ENCODE data around the gene PIGS.

Gene PIGS

GRCh38 chr17:28544402-28545140, 26.8 kb downstream of the PIGS start:
- no peak overlapping the region for H3K4me3 ChIP-seq (ENCODE audit: low read depth, low read length)
- TF ChIP-seq, protein P1, sequence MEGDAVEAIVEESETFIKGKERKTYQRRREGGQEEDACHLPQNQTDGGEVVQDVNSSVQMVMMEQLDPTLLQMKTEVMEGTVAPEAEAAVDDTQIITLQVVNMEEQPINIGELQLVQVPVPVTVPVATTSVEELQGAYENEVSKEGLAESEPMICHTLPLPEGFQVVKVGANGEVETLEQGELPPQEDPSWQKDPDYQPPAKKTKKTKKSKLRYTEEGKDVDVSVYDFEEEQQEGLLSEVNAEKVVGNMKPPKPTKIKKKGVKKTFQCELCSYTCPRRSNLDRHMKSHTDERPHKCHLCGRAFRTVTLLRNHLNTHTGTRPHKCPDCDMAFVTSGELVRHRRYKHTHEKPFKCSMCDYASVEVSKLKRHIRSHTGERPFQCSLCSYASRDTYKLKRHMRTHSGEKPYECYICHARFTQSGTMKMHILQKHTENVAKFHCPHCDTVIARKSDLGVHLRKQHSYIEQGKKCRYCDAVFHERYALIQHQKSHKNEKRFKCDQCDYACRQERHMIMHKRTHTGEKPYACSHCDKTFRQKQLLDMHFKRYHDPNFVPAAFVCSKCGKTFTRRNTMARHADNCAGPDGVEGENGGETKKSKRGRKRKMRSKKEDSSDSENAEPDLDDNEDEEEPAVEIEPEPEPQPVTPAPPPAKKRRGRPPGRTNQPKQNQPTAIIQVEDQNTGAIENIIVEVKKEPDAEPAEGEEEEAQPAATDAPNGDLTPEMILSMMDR (IDR thresholded peaks at IDR 0.05; ENCODE audit: borderline replicate concordance, insufficient read depth, low read depth, low read length), result no peak

DNA sequence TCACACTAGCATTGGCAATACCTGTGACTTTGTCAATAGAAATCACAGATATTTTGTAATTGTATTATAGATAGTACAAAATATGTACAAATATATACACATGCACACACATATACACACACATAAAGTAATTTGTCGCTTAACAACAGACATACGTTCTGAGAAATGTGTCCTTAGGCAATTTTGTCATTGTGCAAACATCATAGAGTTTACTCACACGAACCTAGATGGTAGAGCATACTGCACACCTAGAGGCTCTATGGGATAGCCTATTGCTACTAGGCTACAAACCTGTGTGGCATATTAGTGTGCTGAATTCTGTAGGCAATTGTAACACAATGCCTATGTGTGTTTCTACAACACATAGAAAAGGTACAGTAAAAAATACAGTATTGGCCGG, 29.9 kb downstream of the PIGS start:
- TF ChIP-seq, protein P1 (IDR thresholded peaks at IDR 0.05; ENCODE audit: borderline replicate concordance, insufficient read depth, low read depth, low read length), result no peak
- no peak overlapping the region for H3K4me3 ChIP-seq (ENCODE audit: low read depth, low read length)

- H3K4me3 ChIP-seq (ENCODE audit: low read depth, low read length), result no peak overlapping the region
- TF ChIP-seq, protein P1 (IDR thresholded peaks at IDR 0.05; ENCODE audit: borderline replicate concordance, insufficient read depth, low read depth, low read length), result no peak
Measured at GRCh38 chr17:28540231-28540630, 31.1 kb downstream of the PIGS start.

- TF ChIP-seq, protein P1 (IDR thresholded peaks at IDR 0.05; ENCODE audit: borderline replicate concordance, insufficient read depth, low read depth, low read length), result no peak
- no peak overlapping the region for H3K4me3 ChIP-seq (ENCODE audit: low read depth, low read length)
Measured at GRCh38 chr17:28538296-28538895, 32.9 kb downstream of the PIGS start.

GRCh38 chr17:28537219-28537610, 34.1 kb downstream of the PIGS start:
- TF ChIP-seq, protein P1 (IDR thresholded peaks at IDR 0.05; ENCODE audit: borderline replicate concordance, insufficient read depth, low read depth, low read length), result no peak

DNA sequence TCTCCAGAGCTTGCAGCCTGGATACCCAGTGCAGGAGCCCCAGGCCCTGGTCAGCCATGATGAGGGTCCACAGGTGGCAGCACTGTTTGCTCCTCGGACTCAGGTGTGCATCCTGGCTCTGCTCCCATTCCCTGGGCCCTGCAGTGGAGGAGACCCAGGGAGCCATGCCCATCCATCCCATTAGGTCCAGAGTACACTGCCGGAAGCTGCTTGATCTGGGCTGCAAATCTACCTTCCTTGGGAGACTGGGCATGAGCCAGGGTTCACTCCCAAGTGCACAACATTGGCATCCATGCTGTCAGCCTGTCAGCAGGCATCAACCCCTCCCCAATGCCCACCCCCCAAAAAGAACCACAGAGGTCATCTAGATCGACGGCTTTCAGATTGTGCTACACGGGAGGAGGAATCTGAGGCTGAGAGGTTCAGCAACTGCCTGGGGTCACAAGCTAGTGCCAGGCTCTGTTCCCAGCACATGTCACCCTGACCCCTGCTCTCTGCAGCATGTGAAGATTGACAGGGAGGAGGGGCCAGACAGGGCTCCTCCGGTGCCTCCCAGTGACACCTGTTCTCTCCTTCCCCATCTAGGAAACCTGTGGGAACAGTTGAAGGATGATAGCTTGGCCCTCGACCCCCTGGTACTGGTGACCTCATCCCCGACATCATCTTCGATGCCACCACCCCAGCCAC, 34.6 kb downstream of the PIGS start:
- TF ChIP-seq, protein P1 (IDR thresholded peaks at IDR 0.05; ENCODE audit: borderline replicate concordance, insufficient read depth, low read depth, low read length), result no peak

More at GRCh38 chr17:28537219-28537610, 34.1 kb downstream of the PIGS start:
- no peak overlapping the region for H3K4me3 ChIP-seq (ENCODE audit: low read depth, low read length)

More for the DNA sequence above, 34.6 kb downstream of the PIGS start:
- H3K4me3 ChIP-seq (ENCODE audit: low read depth, low read length), result no peak overlapping the region
